Measurements from ENCODE around the gene CREBBP. TPM values are rescaled to one million over a fixed set of nuclear protein-coding genes. Genes with fewer than 3 reads are reported as not detected.

CREBBP gene
- total RNA-seq, 2 donors from 2014 or later: 65.0 to 103 TPM

DNA sequence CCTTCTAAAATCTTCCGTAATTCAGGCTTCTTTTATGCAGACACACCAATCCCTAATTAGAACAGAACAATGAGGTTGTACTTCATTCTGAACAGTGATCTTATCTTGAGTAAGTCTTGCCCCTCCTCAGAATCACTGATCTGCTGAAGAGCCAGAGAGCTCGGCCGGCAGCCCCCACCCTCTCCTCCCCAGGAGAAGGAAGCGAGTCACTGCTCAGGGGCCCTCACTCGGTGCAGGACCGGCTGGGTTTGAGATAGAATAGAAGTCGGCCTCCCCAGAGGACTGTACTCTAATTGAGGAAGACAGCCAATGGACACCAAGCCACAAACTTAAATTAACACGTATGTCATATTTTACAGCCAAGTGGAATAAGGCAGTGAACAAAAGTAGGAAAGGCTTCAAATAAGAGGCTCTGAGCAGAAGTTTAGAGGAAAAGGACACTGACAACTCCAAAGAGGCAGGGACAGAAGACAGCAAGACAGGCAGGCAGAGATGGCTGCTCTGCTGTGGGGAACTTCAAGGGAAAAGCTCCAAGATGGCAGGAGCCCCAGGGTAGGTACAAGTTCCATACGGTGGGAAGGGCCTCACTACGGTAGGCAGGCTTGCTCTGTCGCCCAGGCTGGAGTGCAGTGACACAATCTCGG is 18.6 kb downstream of the CREBBP start:
- no peaks in the 10 kb centered on the region for H3K27me3 ChIP-seq (replicated peaks; ENCODE audit: insufficient read depth)
- no peak overlapping the region for H3K27ac ChIP-seq
- H3K36me3 ChIP-seq: no peaks in the 10 kb centered on the region
- no peak for ATAC-seq (ENCODE audit: insufficient number of reproducible peaks, low FRiP score, low read depth)
- H3K4me3 ChIP-seq: peak overlapping the region; percentile 9
- no peaks in the 10 kb centered on the region for H3K9me3 ChIP-seq
- peaks cover 68 to 97% of the 10 kb centered on the region in 2 donors for H3K4me1 ChIP-seq (ENCODE audit: control insufficient read depth in 1 of 2, low read depth in 2 of 2)
- TF ChIP-seq, protein P1, sequence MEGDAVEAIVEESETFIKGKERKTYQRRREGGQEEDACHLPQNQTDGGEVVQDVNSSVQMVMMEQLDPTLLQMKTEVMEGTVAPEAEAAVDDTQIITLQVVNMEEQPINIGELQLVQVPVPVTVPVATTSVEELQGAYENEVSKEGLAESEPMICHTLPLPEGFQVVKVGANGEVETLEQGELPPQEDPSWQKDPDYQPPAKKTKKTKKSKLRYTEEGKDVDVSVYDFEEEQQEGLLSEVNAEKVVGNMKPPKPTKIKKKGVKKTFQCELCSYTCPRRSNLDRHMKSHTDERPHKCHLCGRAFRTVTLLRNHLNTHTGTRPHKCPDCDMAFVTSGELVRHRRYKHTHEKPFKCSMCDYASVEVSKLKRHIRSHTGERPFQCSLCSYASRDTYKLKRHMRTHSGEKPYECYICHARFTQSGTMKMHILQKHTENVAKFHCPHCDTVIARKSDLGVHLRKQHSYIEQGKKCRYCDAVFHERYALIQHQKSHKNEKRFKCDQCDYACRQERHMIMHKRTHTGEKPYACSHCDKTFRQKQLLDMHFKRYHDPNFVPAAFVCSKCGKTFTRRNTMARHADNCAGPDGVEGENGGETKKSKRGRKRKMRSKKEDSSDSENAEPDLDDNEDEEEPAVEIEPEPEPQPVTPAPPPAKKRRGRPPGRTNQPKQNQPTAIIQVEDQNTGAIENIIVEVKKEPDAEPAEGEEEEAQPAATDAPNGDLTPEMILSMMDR (IDR thresholded peaks at IDR 0.05): no peak
- DNase-seq (ENCODE audit: low spot score): no peak

DNA sequence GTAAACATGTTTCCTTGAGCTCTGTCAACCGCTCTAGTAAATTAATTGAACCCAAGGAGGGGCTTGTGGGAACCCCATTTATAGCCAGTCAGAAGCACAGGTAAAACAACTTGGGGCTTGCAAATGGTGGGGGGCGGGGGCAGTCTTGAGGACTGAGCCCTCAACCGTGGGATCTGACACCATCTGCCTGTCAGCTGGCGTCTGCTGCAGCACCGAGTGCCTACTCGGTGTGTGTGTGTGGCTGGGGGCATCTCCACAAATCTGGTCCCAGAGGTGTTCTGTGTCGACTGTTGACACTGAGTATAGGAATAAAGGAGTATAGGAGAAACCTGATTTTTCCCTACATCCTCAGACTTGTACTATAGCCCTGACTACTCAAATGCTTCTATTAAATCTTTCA is 20.6 kb downstream of the CREBBP start:
- no peak overlapping the region for H3K27ac ChIP-seq
- ATAC-seq (ENCODE audit: insufficient number of reproducible peaks, low FRiP score, low read depth) (no peak), DNase-seq (ENCODE audit: low spot score) (no peak)
- TF ChIP-seq, protein P1 (IDR thresholded peaks at IDR 0.05): no peak
- H3K27me3 ChIP-seq (replicated peaks; ENCODE audit: insufficient read depth): no peaks in the 10 kb centered on the region
- H3K36me3 ChIP-seq: no peaks in the 10 kb centered on the region
- no peak overlapping the region for H3K4me3 ChIP-seq
- H3K9me3 ChIP-seq: no peaks in the 10 kb centered on the region
- H3K4me1 ChIP-seq (ENCODE audit: control insufficient read depth in 1 of 2, low read depth in 2 of 2): peaks cover 79 to 97% of the 10 kb centered on the region in 2 donors

DNA sequence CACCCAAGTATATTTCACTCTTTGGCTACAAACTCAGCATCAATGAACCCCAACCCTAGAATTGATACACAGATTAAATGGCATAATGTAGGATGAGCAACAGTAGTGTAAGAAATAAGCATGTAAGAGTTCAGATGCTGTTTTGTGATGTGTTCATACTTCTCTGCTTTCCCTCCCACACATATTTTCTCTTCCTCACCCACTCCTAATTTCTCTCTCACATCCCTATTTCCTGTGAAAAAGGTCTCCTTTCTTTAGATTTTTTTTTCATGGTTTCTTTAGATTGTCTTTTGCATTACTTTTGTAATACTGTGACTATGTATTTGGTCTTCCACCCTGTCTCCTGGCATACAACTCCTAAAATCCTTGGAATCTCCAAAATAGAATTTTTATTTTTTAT is 21.7 kb downstream of the CREBBP start:
- peaks cover 75 to 97% of the 10 kb centered on the region in 2 donors for H3K4me1 ChIP-seq (ENCODE audit: control insufficient read depth in 1 of 2, low read depth in 2 of 2)
- no peaks in the 10 kb centered on the region for H3K9me3 ChIP-seq
- TF ChIP-seq, protein P1 (IDR thresholded peaks at IDR 0.05): no peak
- DNase-seq (ENCODE audit: low spot score) (no peak), ATAC-seq (ENCODE audit: insufficient number of reproducible peaks, low FRiP score, low read depth) (no peak)
- no peak overlapping the region for H3K27ac ChIP-seq
- no peaks in the 10 kb centered on the region for H3K27me3 ChIP-seq (replicated peaks; ENCODE audit: insufficient read depth)
- no peaks in the 10 kb centered on the region for H3K36me3 ChIP-seq
- no peak overlapping the region for H3K4me3 ChIP-seq

DNA sequence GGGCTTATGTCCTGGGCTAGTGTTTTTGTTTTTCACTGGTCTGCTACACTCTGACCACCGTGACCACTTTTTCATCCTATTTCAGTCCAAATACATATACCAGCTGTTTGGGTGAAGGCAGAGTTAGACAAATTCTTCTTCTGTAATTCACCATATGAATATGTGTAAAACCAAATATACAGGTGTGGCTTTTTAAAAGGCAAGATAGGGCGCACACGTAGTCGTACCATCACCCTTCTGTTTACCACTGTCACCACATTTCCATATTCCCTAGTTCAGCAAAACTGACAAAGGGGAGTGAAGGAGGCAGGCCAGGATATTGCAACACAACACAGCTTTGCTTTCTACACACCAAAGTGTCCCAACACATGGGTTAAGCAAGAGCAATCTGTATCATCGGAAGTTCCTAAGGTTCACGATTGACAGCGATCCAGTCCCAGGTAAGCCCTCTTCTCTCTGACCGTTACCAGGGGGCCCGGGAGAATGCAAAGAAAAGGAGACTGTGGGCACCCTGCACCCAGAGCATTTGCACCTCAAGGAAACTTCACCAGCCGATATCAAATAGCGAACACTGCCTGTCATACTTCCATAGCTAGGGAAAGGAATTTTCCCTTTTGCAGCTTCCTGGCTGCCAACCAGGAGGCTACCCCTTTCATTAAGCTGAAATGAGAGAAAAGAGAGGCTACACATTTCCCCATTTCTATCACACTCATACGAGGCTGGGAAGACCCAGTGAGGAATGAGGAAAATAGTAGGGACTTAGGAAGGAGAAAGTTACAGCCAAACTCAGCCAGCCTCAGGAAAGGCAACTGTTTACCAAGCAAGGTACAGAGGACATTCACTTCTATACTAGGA is 23.1 kb downstream of the CREBBP start:
- Histone ChIP-seq H3K9me3 (no peaks in the 10 kb centered on the region), H3K4me1 (ENCODE audit: control insufficient read depth in 1 of 2, low read depth in 2 of 2) (peaks cover 66 to 97% of the 10 kb centered on the region in 2 donors), H3K27ac (peak overlapping the region in 1 of 2 donors; percentile 37), H3K27me3 (replicated peaks; ENCODE audit: insufficient read depth) (no peaks in the 10 kb centered on the region), H3K36me3 (no peaks in the 10 kb centered on the region), H3K4me3 (peak overlapping the region; percentile 28)
- TF ChIP-seq, protein P1 (IDR thresholded peaks at IDR 0.05): no peak
- DNase-seq (ENCODE audit: low spot score) (no peak), ATAC-seq (ENCODE audit: insufficient number of reproducible peaks, low FRiP score, low read depth) (no peak)

DNA sequence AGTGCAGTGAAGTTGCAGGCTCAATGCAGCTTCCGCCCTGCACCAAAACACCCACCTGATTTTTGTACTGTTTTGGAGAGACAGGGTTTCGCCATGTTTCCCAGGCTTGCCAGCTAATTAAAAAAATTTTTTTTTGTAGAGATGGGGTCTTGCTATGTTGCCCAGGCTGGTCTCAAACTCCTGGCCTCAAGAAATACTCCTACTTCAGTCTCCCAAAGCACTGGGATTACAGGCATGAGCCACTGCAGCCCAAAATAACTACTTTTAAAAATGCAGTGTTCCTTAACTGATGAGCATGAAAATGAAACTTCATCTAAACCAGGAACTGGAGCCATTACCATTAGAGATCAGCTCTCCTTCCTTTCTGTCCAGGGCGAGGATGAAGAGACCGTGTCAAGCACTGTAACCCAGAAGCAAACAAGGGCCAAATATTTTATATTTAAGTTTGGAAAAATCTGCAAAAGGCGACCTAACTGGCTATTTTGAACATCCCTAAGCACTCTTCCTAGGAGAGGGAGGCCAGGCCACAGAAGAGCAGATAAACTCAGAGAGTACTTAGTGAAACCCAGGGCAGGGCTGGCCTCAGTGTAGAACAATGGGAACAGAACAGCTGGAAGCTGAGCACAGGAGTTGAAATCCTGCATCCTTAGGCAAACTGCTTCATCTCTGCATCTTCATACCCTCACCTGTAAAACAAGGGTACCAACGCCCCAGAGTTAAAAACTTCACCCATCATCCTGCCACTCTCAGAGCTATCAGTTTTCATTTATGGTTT is 24.0 kb downstream of the CREBBP start:
- H3K27me3 ChIP-seq (replicated peaks; ENCODE audit: insufficient read depth): no peaks in the 10 kb centered on the region
- peak overlapping the region; percentile 10 to 37 for H3K27ac ChIP-seq
- TF ChIP-seq, protein P1 (IDR thresholded peaks at IDR 0.05): no peak
- ATAC-seq (ENCODE audit: insufficient number of reproducible peaks, low FRiP score, low read depth): no peak
- peak overlapping the region; percentile 28 for H3K4me3 ChIP-seq
- no peak for DNase-seq (ENCODE audit: low spot score)
- no peaks in the 10 kb centered on the region for H3K36me3 ChIP-seq
- no peaks in the 10 kb centered on the region for H3K9me3 ChIP-seq
- peaks cover 60 to 92% of the 10 kb centered on the region in 2 donors for H3K4me1 ChIP-seq (ENCODE audit: control insufficient read depth in 1 of 2, low read depth in 2 of 2)

All from thoracic aorta (tissue), 2 donors.